ENCODE results near the gene PDE4C. TPM values are rescaled to one million over a fixed set of nuclear protein-coding genes. Genes with fewer than 3 reads are reported as not detected.

Gene PDE4C
- total and polyA plus RNA-seq, 9 of the 15 experiments (the other 6 are each of a cell fraction or from before 2014, with no cell fraction given), result 0.04 to 0.91 (median 0.20) TPM; not detected in 1

DNA sequence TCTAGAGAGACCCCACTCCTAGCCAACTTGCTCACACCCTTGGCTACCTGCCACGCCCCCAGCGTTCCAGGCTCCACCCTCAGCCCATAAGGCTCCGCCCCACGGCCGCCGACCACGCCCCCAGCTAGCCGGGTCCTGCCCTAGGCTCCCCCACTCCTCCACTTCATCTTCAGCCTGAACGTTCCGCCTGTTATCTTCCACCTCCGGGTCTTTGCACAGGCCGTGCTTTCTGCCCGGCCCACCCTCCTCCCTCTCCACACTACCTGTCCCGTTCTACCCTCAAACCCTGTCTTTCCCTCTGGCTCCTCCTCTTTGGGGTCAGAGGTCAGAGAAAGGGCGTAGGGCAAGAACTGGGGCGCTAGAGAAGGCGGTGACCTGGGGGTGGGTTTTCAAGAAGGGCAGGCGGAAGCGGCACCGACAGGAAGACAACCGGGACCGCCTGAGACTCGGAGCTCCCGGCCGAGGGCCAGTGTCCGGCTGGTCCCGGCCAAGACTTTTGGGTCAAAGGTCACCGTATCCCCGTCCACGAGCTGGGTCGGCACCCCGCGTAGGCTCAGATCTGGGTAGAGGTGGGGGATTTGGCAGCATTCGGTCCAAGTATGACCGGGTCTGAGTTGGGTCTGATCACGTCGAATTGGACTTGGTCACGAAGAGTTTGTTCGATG lies 2.2 kb downstream of the PDE4C start (continued):
- TF ChIP-seq ZNF184 (CRISPR knock-in tag; IDR thresholded peaks at IDR 0.05), result no peak
- TF ChIP-seq, protein P1, sequence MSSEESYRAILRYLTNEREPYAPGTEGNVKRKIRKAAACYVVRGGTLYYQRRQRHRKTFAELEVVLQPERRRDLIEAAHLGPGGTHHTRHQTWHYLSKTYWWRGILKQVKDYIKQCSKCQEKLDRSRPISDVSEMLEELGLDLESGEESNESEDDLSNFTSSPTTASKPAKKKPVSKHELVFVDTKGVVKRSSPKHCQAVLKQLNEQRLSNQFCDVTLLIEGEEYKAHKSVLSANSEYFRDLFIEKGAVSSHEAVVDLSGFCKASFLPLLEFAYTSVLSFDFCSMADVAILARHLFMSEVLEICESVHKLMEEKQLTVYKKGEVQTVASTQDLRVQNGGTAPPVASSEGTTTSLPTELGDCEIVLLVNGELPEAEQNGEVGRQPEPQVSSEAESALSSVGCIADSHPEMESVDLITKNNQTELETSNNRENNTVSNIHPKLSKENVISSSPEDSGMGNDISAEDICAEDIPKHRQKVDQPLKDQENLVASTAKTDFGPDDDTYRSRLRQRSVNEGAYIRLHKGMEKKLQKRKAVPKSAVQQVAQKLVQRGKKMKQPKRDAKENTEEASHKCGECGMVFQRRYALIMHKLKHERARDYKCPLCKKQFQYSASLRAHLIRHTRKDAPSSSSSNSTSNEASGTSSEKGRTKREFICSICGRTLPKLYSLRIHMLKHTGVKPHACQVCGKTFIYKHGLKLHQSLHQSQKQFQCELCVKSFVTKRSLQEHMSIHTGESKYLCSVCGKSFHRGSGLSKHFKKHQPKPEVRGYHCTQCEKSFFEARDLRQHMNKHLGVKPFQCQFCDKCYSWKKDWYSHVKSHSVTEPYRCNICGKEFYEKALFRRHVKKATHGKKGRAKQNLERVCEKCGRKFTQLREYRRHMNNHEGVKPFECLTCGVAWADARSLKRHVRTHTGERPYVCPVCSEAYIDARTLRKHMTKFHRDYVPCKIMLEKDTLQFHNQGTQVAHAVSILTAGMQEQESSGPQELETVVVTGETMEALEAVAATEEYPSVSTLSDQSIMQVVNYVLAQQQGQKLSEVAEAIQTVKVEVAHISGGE (CRISPR knock-in tag; IDR thresholded peaks at IDR 0.05), result peak in 2 of 3 experiments; percentile 86 to 98; a peak in 4 of 6 replicates
- peak; percentile 69 to 73; a peak in 3 of 4 replicates for TF ChIP-seq FOXK2 (conservative IDR thresholded peaks at IDR 0.05 in 1 of 2, IDR thresholded peaks at IDR 0.05 in 1 of 2; ENCODE audit: low read depth in 2 of 2)
- TF ChIP-seq, protein P2, sequence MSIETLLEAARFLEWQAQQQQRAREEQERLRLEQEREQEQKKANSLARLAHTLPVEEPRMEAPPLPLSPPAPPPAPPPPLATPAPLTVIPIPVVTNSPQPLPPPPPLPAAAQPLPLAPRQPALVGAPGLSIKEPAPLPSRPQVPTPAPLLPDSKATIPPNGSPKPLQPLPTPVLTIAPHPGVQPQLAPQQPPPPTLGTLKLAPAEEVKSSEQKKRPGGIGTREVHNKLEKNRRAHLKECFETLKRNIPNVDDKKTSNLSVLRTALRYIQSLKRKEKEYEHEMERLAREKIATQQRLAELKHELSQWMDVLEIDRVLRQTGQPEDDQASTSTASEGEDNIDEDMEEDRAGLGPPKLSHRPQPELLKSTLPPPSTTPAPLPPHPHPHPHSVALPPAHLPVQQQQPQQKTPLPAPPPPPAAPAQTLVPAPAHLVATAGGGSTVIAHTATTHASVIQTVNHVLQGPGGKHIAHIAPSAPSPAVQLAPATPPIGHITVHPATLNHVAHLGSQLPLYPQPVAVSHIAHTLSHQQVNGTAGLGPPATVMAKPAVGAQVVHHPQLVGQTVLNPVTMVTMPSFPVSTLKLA (conservative IDR thresholded peaks at IDR 0.05), result peak in 1 of 2 experiments; percentile 85; a peak in 3 of 4 replicates
- TF ChIP-seq, protein P3, sequence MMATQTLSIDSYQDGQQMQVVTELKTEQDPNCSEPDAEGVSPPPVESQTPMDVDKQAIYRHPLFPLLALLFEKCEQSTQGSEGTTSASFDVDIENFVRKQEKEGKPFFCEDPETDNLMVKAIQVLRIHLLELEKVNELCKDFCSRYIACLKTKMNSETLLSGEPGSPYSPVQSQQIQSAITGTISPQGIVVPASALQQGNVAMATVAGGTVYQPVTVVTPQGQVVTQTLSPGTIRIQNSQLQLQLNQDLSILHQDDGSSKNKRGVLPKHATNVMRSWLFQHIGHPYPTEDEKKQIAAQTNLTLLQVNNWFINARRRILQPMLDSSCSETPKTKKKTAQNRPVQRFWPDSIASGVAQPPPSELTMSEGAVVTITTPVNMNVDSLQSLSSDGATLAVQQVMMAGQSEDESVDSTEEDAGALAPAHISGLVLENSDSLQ (IDR thresholded peaks at IDR 0.05), result peak; percentile 79
- TF ChIP-seq KLF13 (tag; IDR thresholded peaks at IDR 0.05; ENCODE audit: borderline replicate concordance, low read depth), result peak; percentile 68; the same call in 1 of the 2 replicates
- peak; percentile 75; the same call in 1 of the 2 replicates for TF ChIP-seq POLR2A (conservative IDR thresholded peaks at IDR 0.05)
- no peak for TF ChIP-seq CEBPG (CRISPR knock-in tag; IDR thresholded peaks at IDR 0.05)
- TF ChIP-seq CEBPG (tag; conservative IDR thresholded peaks at IDR 0.05 in 1 of 2, IDR thresholded peaks at IDR 0.05 in 1 of 2), result no peak
- peak; percentile 5; the same call in 1 of the 2 replicates for TF ChIP-seq ZNF239 (CRISPR knock-in tag; IDR thresholded peaks at IDR 0.05)
- TF ChIP-seq ZZZ3 (IDR thresholded peaks at IDR 0.05), result no peak
- TF ChIP-seq ZBTB7A (IDR thresholded peaks at IDR 0.05; ENCODE audit: borderline replicate concordance, control insufficient read depth, low read depth, low read length), result peak; percentile 93
- TF ChIP-seq ELF2 (CRISPR knock-in tag; IDR thresholded peaks at IDR 0.05), result no peak
- peak; percentile 48 for TF ChIP-seq RB1 (IDR thresholded peaks at IDR 0.05; ENCODE audit: low read depth)
- no peak for TF ChIP-seq SETDB1 (IDR thresholded peaks at IDR 0.05; ENCODE audit: low read length)
- TF ChIP-seq TAF1 (IDR thresholded peaks at IDR 0.05; ENCODE audit: control insufficient read depth, extremely low read depth, insufficient read depth, low read length, severe bottlenecking), result peak; percentile 55
- TF ChIP-seq PCBP1 (IDR thresholded peaks at IDR 0.05; ENCODE audit: low read depth, low read length, poor library complexity, severe bottlenecking), result no peak
- peak; percentile 88; the same call in 1 of the 2 replicates for TF ChIP-seq SMARCA5 (IDR thresholded peaks at IDR 0.05)
- TF ChIP-seq FUS (optimal IDR thresholded peaks at IDR 0.05; ENCODE audit: low read depth, low read length), result no peak
- TF ChIP-seq, protein P4, sequence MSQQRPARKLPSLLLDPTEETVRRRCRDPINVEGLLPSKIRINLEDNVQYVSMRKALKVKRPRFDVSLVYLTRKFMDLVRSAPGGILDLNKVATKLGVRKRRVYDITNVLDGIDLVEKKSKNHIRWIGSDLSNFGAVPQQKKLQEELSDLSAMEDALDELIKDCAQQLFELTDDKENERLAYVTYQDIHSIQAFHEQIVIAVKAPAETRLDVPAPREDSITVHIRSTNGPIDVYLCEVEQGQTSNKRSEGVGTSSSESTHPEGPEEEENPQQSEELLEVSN (IDR thresholded peaks at IDR 0.05; ENCODE audit: borderline replicate concordance in 1 of 2, extremely low read depth in 1 of 2, insufficient read depth in 1 of 2, insufficient read length in 1 of 2, low read depth in 1 of 2, low read length in 1 of 2, poor library complexity in 1 of 2, severe bottlenecking in 1 of 2), result peak; percentile 3 to 42
